ENCODE results near the gene ABCA12. TPM values are rescaled to one million over a fixed set of nuclear protein-coding genes. Genes with fewer than 3 reads are reported as not detected.

ABCA12 gene
- total and polyA plus RNA-seq, 2 of the 13 experiments (the other 11 are each of a cell fraction or from before 2014, with no cell fraction given) = 0.02 to 0.07 TPM

DNA sequence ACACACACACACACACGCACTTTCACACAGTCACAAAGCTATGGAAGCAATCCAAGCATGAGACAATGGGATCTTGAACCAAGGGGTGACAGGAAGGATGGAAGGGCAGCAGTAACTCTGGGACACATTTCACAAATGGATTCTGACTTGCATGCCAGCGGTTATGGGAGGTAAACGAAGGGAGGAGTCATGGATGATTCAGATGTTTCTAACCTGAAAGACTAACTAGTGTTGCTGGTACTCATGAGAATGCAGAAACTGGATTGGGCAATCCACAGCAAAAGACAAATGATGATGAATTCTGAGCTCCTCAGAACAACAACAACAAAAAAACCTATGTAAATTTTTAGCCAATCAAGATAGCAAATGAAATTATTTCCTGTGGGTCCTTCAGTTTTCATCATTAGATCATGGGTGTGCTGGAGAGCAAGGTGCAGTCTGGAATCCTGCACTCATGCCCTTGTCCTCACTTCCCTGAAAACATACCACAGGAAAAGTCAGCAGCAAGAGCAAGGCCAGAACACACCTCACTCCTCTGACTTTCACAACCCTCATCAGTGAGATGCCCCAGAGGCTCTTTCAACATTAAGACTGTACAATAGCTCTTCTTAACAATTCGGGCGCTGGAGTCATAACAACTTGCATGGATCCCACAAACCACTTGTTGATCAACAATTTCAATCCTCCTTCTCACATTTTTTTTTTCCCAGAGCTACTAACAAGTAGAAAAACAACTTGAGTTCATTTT, 32.6 kb downstream of the ABCA12 start:
- Histone ChIP-seq H3K27ac (ENCODE audit: extremely low read length, insufficient read depth, low read length) (no peak overlapping the region), H4K20me1 (ENCODE audit: insufficient read depth, low read length) (no peaks in the 10 kb centered on the region), H3K79me2 (ENCODE audit: insufficient read depth, low read length) (no peaks in the 10 kb centered on the region), H3K36me3 (replicated peaks in 1 of 2; ENCODE audit: control insufficient read depth in 1 of 2, insufficient read depth in 2 of 2, low read length in 2 of 2) (no peaks in the 10 kb centered on the region), H2AFZ (ENCODE audit: low read length) (no peak overlapping the region), H3K9me3 (ENCODE audit: low read length) (no peaks in the 10 kb centered on the region), H3K4me3 (replicated peaks in 1 of 3; ENCODE audit: insufficient read depth in 1 of 3, low read depth in 2 of 3, low read length in 3 of 3) (no peak overlapping the region), H3K9ac (ENCODE audit: insufficient read depth, low read depth, low read length) (no peak overlapping the region), H3K4me1 (ENCODE audit: insufficient read depth, low read length) (no peaks in the 10 kb centered on the region), H3K27me3 (ENCODE audit: control insufficient read depth in 1 of 2, insufficient read depth in 2 of 2, low read length in 2 of 2) (peaks cover 0 to 8% of the 10 kb centered on the region in 2 experiments; a peak in 2 of 5 replicates), H3K4me2 (ENCODE audit: low read depth, low read length) (no peak overlapping the region)
- TF ChIP-seq SKI (IDR thresholded peaks at IDR 0.05; ENCODE audit: partially characterized antibody) = no peak
- TF ChIP-seq MAZ (IDR thresholded peaks at IDR 0.05; ENCODE audit: borderline replicate concordance, low read depth, low read length) = no peak
- TF ChIP-seq MAZ (CRISPR knock-in tag; IDR thresholded peaks at IDR 0.05; ENCODE audit: low read depth) = no peak
- TF ChIP-seq SP2 (CRISPR knock-in tag; IDR thresholded peaks at IDR 0.05) = no peak
- 0 out of 2 replicates have a peak, but pooled peaks have one; percentile 28 for TF ChIP-seq CEBPB (IDR thresholded peaks at IDR 0.05; ENCODE audit: borderline replicate concordance, low read depth, low read length)
- no peak for TF ChIP-seq ZNF326 (CRISPR knock-in tag; IDR thresholded peaks at IDR 0.05; ENCODE audit: borderline replicate concordance)
- TF ChIP-seq, protein P1, sequence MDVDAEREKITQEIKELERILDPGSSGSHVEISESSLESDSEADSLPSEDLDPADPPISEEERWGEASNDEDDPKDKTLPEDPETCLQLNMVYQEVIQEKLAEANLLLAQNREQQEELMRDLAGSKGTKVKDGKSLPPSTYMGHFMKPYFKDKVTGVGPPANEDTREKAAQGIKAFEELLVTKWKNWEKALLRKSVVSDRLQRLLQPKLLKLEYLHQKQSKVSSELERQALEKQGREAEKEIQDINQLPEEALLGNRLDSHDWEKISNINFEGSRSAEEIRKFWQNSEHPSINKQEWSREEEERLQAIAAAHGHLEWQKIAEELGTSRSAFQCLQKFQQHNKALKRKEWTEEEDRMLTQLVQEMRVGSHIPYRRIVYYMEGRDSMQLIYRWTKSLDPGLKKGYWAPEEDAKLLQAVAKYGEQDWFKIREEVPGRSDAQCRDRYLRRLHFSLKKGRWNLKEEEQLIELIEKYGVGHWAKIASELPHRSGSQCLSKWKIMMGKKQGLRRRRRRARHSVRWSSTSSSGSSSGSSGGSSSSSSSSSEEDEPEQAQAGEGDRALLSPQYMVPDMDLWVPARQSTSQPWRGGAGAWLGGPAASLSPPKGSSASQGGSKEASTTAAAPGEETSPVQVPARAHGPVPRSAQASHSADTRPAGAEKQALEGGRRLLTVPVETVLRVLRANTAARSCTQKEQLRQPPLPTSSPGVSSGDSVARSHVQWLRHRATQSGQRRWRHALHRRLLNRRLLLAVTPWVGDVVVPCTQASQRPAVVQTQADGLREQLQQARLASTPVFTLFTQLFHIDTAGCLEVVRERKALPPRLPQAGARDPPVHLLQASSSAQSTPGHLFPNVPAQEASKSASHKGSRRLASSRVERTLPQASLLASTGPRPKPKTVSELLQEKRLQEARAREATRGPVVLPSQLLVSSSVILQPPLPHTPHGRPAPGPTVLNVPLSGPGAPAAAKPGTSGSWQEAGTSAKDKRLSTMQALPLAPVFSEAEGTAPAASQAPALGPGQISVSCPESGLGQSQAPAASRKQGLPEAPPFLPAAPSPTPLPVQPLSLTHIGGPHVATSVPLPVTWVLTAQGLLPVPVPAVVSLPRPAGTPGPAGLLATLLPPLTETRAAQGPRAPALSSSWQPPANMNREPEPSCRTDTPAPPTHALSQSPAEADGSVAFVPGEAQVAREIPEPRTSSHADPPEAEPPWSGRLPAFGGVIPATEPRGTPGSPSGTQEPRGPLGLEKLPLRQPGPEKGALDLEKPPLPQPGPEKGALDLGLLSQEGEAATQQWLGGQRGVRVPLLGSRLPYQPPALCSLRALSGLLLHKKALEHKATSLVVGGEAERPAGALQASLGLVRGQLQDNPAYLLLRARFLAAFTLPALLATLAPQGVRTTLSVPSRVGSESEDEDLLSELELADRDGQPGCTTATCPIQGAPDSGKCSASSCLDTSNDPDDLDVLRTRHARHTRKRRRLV (CRISPR knock-in tag; IDR thresholded peaks at IDR 0.05) = no peak
- TF ChIP-seq ZNF556 (CRISPR knock-in tag; IDR thresholded peaks at IDR 0.05; ENCODE audit: borderline replicate concordance) = no peak
- TF ChIP-seq, protein P2, sequence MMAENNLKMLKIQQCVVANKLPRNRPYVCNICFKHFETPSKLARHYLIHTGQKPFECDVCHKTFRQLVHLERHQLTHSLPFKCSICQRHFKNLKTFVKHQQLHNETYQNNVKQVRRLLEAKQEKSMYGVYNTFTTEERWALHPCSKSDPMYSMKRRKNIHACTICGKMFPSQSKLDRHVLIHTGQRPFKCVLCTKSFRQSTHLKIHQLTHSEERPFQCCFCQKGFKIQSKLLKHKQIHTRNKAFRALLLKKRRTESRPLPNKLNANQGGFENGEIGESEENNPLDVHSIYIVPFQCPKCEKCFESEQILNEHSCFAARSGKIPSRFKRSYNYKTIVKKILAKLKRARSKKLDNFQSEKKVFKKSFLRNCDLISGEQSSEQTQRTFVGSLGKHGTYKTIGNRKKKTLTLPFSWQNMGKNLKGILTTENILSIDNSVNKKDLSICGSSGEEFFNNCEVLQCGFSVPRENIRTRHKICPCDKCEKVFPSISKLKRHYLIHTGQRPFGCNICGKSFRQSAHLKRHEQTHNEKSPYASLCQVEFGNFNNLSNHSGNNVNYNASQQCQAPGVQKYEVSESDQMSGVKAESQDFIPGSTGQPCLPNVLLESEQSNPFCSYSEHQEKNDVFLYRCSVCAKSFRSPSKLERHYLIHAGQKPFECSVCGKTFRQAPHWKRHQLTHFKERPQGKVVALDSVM (CRISPR knock-in tag; IDR thresholded peaks at IDR 0.05) = no peak
- ChIA-PET POLR2A (no interaction called here), CTCF (ENCODE audit: low intra/inter-chr PET ratio, low total read pairs) (no interaction called here)
- no peak for DNase-seq (ENCODE audit: low spot score)
- intact Hi-C loops (cut with micrococcal nuclease; ENCODE audit: unreplicated experiment) (no loop called here), in situ Hi-C loops (cut with HindIII; ENCODE audit: extremely low pct_ligation_motif_present, low pct_unique_long_range_greater_than_20kb) (no loop called here)
- BruUV-seq (replicated peaks) = no TSS peak
- ATAC-seq = no peak
- 9% methylated on average over 5 of the region's 5 CpGs for WGBS (ENCODE audit: low lambda C conversion rate)
- no peak for FAIRE-seq

All from HepG2 (cell line).